ENCODE data around the gene ACSM5.
"Not testable (repeated sequence)": the region's sequence is repeated elsewhere in the genome, so short reads cannot be mapped to it uniquely, and the experiment has no call there.

Gene ACSM5

GRCh38 chr16:20459227-20459626 lies 49.9 kb downstream of the ACSM5 start:
- not testable (repeated sequence) for DNase-seq

GRCh38 chr16:20460313-20460712 lies 51.0 kb downstream of the ACSM5 start:
- DNase-seq, result not testable (repeated sequence)

GRCh38 chr16:20468954-20469353 lies 59.6 kb downstream of the ACSM5 start:
- not testable (repeated sequence) for DNase-seq

- not testable (repeated sequence) for DNase-seq
These were observed 60.6 kb downstream of the ACSM5 start for GRCh38 chr16:20469930-20470329.

- DNase-seq, result not testable (repeated sequence)
These were observed 61.4 kb downstream of the ACSM5 start for GRCh38 chr16:20470732-20471131.

GRCh38 chr16:20477188-20477744 lies 67.9 kb downstream of the ACSM5 start:
- DNase-seq, result not testable (repeated sequence)

- DNase-seq, result not testable (repeated sequence)
These were observed 74.7 kb downstream of the ACSM5 start for GRCh38 chr16:20483989-20484388.

GRCh38 chr16:20484726-20485125 lies 75.4 kb downstream of the ACSM5 start:
- DNase-seq, result no peak

- DNase-seq, result no peak
These were observed 76.1 kb downstream of the ACSM5 start for GRCh38 chr16:20485408-20485807.
